VCaP (cell line): Measurements from ENCODE around the gene SUSD2.
A peak's percentile ranks its signal among the peaks of the same experiment; 100 is the strongest.
"Not testable (repeated sequence)": the region's sequence is repeated elsewhere in the genome, so short reads cannot be mapped to it uniquely, and the experiment has no call there.

Source experiments
- H3K27ac ChIP-seq: fragments of 450-650 bp; 2 replicates; pipeline ENCODE4 v1.5.1; 2017
- TF ChIP-seq, protein P1 (sequence below): fragments of 450-650 bp; conservative IDR thresholded peaks from 2 replicates; pipeline ENCODE4 v1.5.1; 2017; ENCODE audit warnings: mild to moderate bottlenecking, moderate library complexity

Gene SUSD2

DNA sequence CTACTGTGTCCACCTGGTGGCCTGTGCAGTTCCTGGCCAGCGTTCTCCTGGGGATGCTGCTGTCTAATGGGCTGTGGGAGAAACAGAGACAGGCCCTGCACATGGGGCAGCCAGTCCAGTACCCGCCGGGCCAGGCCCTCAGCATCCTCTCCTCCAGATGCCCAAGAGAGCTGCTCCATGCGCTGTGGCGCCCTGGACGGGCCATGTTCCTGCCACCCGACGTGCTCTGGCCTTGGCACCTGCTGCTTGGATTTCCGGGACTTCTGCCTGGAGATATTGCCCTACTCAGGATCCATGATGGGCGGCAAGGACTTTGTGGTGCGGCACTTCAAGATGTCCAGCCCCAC, 1.6 kb downstream of the SUSD2 start:
- H3K27ac ChIP-seq: not testable (repeated sequence)
- TF ChIP-seq, protein P1, sequence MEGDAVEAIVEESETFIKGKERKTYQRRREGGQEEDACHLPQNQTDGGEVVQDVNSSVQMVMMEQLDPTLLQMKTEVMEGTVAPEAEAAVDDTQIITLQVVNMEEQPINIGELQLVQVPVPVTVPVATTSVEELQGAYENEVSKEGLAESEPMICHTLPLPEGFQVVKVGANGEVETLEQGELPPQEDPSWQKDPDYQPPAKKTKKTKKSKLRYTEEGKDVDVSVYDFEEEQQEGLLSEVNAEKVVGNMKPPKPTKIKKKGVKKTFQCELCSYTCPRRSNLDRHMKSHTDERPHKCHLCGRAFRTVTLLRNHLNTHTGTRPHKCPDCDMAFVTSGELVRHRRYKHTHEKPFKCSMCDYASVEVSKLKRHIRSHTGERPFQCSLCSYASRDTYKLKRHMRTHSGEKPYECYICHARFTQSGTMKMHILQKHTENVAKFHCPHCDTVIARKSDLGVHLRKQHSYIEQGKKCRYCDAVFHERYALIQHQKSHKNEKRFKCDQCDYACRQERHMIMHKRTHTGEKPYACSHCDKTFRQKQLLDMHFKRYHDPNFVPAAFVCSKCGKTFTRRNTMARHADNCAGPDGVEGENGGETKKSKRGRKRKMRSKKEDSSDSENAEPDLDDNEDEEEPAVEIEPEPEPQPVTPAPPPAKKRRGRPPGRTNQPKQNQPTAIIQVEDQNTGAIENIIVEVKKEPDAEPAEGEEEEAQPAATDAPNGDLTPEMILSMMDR: 0 out of 2 replicates have a peak, but pooled peaks have one; percentile 4

DNA sequence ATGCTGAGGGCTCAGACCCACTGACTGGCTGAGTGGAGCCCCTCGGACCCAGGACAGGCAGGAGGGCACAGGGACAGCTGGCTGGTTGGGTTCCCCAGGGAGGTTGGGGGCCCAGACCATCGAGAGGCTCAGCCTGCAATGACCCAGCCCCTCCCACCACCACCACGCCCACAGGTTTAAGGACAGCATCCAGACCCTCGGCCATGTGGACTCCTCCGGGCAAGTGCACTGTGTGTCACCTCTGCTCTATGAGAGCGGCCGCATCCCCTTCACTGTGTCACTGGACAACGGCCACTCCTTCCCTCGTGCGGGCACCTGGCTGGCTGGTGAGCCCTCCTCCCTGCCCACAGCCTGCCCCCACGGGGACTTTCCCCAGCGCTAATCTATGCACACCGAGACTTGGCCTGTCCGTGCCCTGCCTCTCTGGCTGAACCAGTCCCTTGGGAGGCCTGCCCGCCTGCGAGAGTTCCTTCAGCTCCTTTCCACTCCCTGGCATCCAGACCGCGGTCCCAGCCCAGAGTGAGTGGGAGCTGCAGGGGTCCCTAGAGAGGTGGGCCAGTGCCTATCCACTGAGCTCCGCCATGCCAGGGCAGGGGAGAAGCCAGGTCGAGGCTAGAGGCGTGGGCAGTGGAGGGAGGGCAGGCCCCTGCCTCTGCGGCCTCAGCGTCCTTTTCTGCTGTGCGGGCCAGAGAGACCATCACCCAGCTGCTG, 2.2 kb downstream of the SUSD2 start:
- no peak overlapping the region for H3K27ac ChIP-seq
- TF ChIP-seq, protein P1: no peak

DNA sequence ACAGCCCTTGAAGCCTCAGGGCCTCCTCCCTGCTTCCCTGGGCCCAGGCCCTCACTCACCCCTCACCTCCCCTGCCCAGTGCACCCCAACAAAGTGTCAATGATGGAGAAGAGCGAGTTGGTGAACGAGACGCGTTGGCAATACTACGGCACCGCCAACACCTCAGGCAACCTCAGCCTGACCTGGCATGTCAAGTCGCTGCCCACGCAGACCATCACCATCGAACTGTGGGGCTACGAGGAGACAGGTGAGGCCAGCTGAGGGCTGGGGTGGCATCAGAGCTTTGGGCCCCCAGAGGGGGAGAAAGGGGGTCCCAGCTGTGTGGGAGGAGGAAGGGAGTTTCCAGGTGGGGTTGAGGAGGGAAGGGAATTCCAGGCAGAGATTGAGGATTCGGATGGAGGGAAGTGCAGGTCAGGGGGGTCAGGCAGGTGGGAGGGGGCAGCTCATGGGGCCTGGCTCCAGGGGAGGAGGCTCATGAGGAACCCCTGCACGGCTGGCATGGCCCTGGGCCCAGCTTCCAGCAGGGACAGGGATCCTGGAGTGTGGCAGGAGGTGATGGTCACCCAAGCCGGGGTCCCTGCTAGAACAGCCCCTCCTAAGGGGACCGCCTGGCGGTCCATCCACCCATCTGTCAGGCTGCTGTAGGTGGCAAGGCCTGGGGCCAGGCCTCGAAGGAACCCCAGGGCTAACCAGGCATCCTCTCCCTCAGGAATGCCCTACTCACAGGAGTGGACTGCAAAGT, 2.9 kb downstream of the SUSD2 start:
- TF ChIP-seq, protein P1: no peak
- H3K27ac ChIP-seq: no peak overlapping the region

DNA sequence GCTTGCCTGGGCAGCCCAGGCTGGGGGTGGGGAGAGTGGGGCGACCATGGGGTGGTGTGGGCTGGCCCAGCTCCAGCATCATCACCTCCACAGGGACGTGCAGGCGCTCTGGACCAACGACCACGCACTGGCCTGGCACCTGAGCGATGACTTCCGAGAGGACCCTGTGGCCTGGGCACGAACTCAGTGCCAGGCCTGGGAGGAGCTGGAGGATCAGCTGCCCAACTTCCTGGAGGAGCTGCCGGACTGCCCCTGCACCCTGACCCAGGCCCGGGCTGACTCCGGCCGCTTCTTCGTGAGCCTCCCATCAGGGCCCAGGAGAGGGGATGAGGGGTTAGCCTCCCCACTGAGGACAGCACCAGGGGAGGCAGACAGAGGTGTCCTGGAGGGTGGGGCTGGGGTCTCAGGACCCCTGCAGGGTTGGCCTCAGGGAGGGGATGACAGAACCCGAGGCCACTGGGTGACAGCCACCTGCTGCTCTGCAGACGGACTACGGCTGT, 3.8 kb downstream of the SUSD2 start:
- no peak overlapping the region for H3K27ac ChIP-seq
- TF ChIP-seq, protein P1: no peak

DNA sequence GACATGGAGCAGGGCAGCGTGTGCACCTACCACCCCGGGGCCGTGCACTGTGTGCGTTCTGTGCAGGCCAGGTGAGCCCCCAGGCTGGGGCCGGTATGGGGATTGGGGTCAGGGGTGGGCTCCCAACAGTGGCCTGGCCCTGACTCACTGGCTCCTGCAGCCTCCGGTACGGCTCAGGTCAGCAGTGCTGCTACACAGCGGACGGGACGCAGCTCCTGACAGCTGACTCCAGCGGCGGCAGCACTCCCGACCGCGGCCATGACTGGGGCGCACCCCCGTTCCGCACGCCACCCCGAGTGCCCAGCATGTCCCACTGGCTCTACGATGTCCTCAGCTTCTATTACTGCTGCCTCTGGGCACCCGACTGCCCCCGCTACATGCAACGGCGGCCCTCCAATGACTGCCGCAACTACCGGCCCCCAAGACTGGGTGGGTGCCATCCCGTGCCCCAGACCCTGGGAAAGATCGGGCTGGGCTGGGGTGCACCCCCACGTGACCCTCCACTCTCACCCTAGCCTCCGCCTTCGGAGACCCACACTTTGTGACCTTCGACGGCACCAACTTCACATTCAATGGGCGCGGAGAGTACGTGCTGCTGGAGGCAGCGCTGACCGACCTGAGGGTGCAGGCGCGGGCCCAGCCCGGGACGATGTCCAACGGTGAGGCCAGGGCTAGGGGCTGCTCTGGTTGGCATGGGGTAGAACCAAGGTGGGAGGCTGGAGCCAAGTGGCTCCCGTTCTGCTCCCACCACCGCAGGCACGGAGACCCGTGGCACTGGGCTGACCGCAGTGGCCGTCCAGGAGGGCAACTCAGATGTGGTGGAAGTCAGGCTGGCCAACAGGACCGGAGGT, 4.4 kb downstream of the SUSD2 start:
- H3K27ac ChIP-seq: no peak overlapping the region
- TF ChIP-seq, protein P1: no peak

DNA sequence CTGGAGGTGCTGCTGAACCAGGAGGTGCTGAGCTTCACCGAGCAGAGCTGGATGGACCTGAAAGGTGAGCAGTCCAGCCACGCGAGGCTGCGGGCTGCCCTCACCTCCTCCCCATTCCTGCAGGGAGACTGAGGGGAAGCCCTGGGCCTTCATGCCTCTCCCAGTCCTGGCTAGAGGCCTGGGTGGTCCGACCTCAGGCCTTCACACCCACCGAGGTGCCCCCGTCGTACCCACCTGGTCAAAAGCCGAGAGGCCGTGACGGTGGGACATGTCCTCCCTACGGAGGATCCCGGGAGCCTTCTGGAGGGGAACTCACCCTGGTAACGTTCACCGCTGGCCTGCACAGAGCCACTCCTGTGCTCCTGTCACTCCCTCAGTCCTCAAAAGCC, 5.1 kb downstream of the SUSD2 start:
- TF ChIP-seq, protein P1: no peak
- no peak overlapping the region for H3K27ac ChIP-seq
